HuH-7 (cell line): Measurements from ENCODE around the gene GXYLT2.

ENCODE experiments used
- DNase-seq: peaks from one replicate; pipeline ENCODE4 v3.0.0; 2011; ENCODE audit warnings: low spot score

GXYLT2 gene

GRCh38 chr3:72887705-72888545 is at the start of gene GXYLT2:
GXYLT2 (plus strand) TSS chr3:72888046; CDS start chr3:72888234, 188 bp downstream.
- DNase-seq = peak; percentile 40

GRCh38 chr3:72839057-72839456 is 48.8 kb upstream of the GXYLT2 start:
- no peak for DNase-seq

- DNase-seq = no peak
Measured at GRCh38 chr3:72844436-72844993, 43.3 kb upstream of the GXYLT2 start.

- DNase-seq = no peak
Measured at GRCh38 chr3:72846166-72846565, 41.7 kb upstream of the GXYLT2 start.

GRCh38 chr3:72847282-72847681 is 40.6 kb upstream of the GXYLT2 start:
- DNase-seq = no peak

- peak; percentile 59 for DNase-seq
Measured at GRCh38 chr3:72847751-72848702, 39.8 kb upstream of the GXYLT2 start, which contains the start of gene SHQ1. SHQ1 (minus strand) TSS chr3:72848445; CDS start chr3:72848340, 105 bp downstream.

GRCh38 chr3:72848703-72849081 is 39.2 kb upstream of the GXYLT2 start:
- no peak for DNase-seq

- DNase-seq = no peak
Measured at GRCh38 chr3:72855001-72855400, 32.8 kb upstream of the GXYLT2 start.

GRCh38 chr3:72860053-72860452 is 27.8 kb upstream of the GXYLT2 start:
- no peak for DNase-seq

- no peak for DNase-seq
Measured at GRCh38 chr3:72860846-72861245, 27.0 kb upstream of the GXYLT2 start.

GRCh38 chr3:72862314-72863090 is 25.3 kb upstream of the GXYLT2 start:
- no peak for DNase-seq

- no peak for DNase-seq
Measured at GRCh38 chr3:72872183-72872582, 15.7 kb upstream of the GXYLT2 start.

- no peak for DNase-seq
Measured at GRCh38 chr3:72887343-72887704, 522 bp upstream of the GXYLT2 start.

GRCh38 chr3:72888546-72889309 is 882 bp downstream of the GXYLT2 start:
- no peak for DNase-seq

GRCh38 chr3:72889310-72890165 is 1.7 kb downstream of the GXYLT2 start:
- no peak for DNase-seq

- no peak for DNase-seq
Measured at GRCh38 chr3:72890166-72890925, 2.5 kb downstream of the GXYLT2 start.

- DNase-seq = no peak
Measured at GRCh38 chr3:72891053-72891855, 3.4 kb downstream of the GXYLT2 start.

GRCh38 chr3:72892081-72892775 is 4.4 kb downstream of the GXYLT2 start:
- DNase-seq = no peak
